IMR-90 (cell line): ENCODE results near the gene UGGT1. TPM values are rescaled to one million over a fixed set of nuclear protein-coding genes. Genes with fewer than 3 reads are reported as not detected.

Experiments used
- ATAC-seq: fragments of 200-7000 bp; cut with Tn5 transposase; 2 replicates; pipeline ENCODE4 v1.9.1; 2020; ENCODE audit warnings: low read depth, mild to moderate bottlenecking, moderate library complexity
- BruUV-seq: library from RNA; stranded (reverse); fragments of 400-500 nt; replicated peaks from 2 replicates; lab custom pipeline; 2021; lab: Mats Ljungman, UMichigan
- CTCF ChIA-PET: fragments of 300-600 bp; formaldehyde crosslinking; extraction: SDS; loops from one replicate; lab custom pipeline; 2021; ENCODE audit warnings: antibody characterized with exemption; lab: Yijun Ruan, JAX
- POLR2A ChIA-PET: fragments of 300-600 bp; sonication (Branson Sonifier 250); formaldehyde crosslinking; loops from one replicate; lab custom pipeline; 2022; ENCODE audit warnings: antibody characterized with exemption; ENCODE audit not compliant: unreplicated experiment; lab: Charles Lee
- DNase-seq: peaks from one replicate; pipeline ENCODE4 v3.0.0; 2013
- H2AFZ ChIP-seq: replicated peaks from 2 replicates; pipeline ENCODE3; 2013; ENCODE audit warnings: low read length, mild to moderate bottlenecking; ENCODE audit not compliant: poor library complexity
- H2AK5ac ChIP-seq: 2 replicates; pipeline ENCODE4 v1.6.1; 2013; ENCODE audit warnings: low read depth, low read length, inconsistent platforms
- H2AK9ac ChIP-seq: replicated peaks from 2 replicates; pipeline ENCODE3; 2013; ENCODE audit warnings: mild to moderate bottlenecking, low read depth, low read length, moderate library complexity; ENCODE audit not compliant: poor library complexity
- H2BK120ac ChIP-seq: 2 replicates; pipeline ENCODE4 v1.6.1; 2013; ENCODE audit warnings: low read depth, low read length, inconsistent platforms
- H2BK15ac ChIP-seq: 3 replicates; pipeline ENCODE4 v1.6.1; 2013; ENCODE audit warnings: low read depth, low read length, inconsistent platforms
- H2BK20ac ChIP-seq: 2 replicates; pipeline ENCODE4 v1.6.1; 2013; ENCODE audit warnings: low read depth, mild to moderate bottlenecking, inconsistent platforms, low read length, moderate library complexity
- H2BK5ac ChIP-seq: 2 replicates; pipeline ENCODE4 v1.6.1; 2013; ENCODE audit warnings: mild to moderate bottlenecking, low read depth, low read length, inconsistent platforms; ENCODE audit not compliant: poor library complexity, severe bottlenecking
- H3K14ac ChIP-seq: replicated peaks from 2 replicates; pipeline ENCODE4 v1.6.1; 2013; ENCODE audit warnings: low read depth, low read length, inconsistent platforms
- H3K18ac ChIP-seq: 2 replicates; pipeline ENCODE4 v1.6.1; 2013; ENCODE audit warnings: low read depth, low read length, control low read depth
- H3K23ac ChIP-seq: 2 replicates; pipeline ENCODE4 v1.6.1; 2013; ENCODE audit warnings: low read depth, low read length, inconsistent platforms
- H3K27ac ChIP-seq: 2 replicates; pipeline ENCODE4 v1.5.1; 2013; ENCODE audit warnings: mild to moderate bottlenecking, control low read depth, low read length; ENCODE audit not compliant: insufficient read depth
- H3K27me3 ChIP-seq: 2 replicates; pipeline ENCODE4 v1.6.1; 2013; ENCODE audit warnings: low read length; ENCODE audit not compliant: control insufficient read depth, insufficient read depth
- H3K36me3 ChIP-seq: 2 replicates; pipeline ENCODE4 v1.6.1; 2013; ENCODE audit warnings: low read length, mixed read lengths; ENCODE audit not compliant: control insufficient read depth, insufficient read depth
- H3K4ac ChIP-seq: 2 replicates; pipeline ENCODE4 v1.6.1; 2013; ENCODE audit warnings: low read depth, low read length, inconsistent platforms
- H3K4me1 ChIP-seq: 2 replicates; pipeline ENCODE4 v1.6.1; 2013; ENCODE audit warnings: low read length, mixed read lengths; ENCODE audit not compliant: control insufficient read depth, insufficient read depth
- H3K4me2 ChIP-seq: 2 replicates; pipeline ENCODE4 v1.6.1; 2013; ENCODE audit warnings: low read depth, mild to moderate bottlenecking, control low read depth, low read length, moderate library complexity
- H3K4me3 ChIP-seq: 2 replicates; pipeline ENCODE4 v1.5.1; 2013; ENCODE audit warnings: low read depth, mild to moderate bottlenecking, control low read depth, low read length, moderate library complexity; ENCODE audit not compliant: insufficient read depth
- H3K56ac ChIP-seq: 2 replicates; pipeline ENCODE4 v1.6.1; 2013; ENCODE audit warnings: low read length, inconsistent platforms; ENCODE audit not compliant: insufficient read depth; ENCODE audit errors: extremely low read depth
- H3K79me1 ChIP-seq, 2 experiments: 2 replicates each; pipeline ENCODE4 v1.6.1; 2013; ENCODE audit warnings: low read length in 2 of 2, inconsistent platforms in 1 of 2, low read depth in 1 of 2
- H3K9ac ChIP-seq: 2 replicates; pipeline ENCODE4 v1.6.1; 2013; ENCODE audit warnings: low read depth, low read length, control low read depth
- H3K9me1 ChIP-seq: 2 replicates; pipeline ENCODE4 v1.6.1; 2013; ENCODE audit warnings: low read length, inconsistent platforms; ENCODE audit not compliant: insufficient read depth
- H3K9me3 ChIP-seq: 2 replicates; pipeline ENCODE4 v1.6.1; 2013; ENCODE audit warnings: low read length; ENCODE audit not compliant: control insufficient read depth, insufficient read depth
- H4K20me1 ChIP-seq: 2 replicates; pipeline ENCODE4 v1.6.1; 2013; ENCODE audit warnings: low read length, inconsistent platforms; ENCODE audit not compliant: insufficient read depth
- H4K5ac ChIP-seq: 2 replicates; pipeline ENCODE4 v1.6.1; 2013; ENCODE audit warnings: mild to moderate bottlenecking, low read depth, low read length, control low read depth
- H4K8ac ChIP-seq, 2 experiments: 2 replicates each; pipeline ENCODE4 v1.6.1; 2013; ENCODE audit warnings: low read depth in 2 of 2, low read length in 2 of 2, control low read depth in 1 of 2, inconsistent platforms in 1 of 2
- H4K91ac ChIP-seq: 2 replicates; pipeline ENCODE4 v1.6.1; 2013; ENCODE audit warnings: low read depth, low read length, inconsistent platforms; ENCODE audit not compliant: insufficient read depth
- BHLHE40 ChIP-seq: fragments of 150-350 bp; IDR thresholded peaks from 2 replicates; pipeline ENCODE4 v1.6.1; 2016; ENCODE audit warnings: mild to moderate bottlenecking, low read depth, low read length
- CEBPB ChIP-seq: IDR thresholded peaks from 2 replicates; pipeline ENCODE4 v1.6.1; 2012; ENCODE audit warnings: low read depth, low read length, improper control_type of control experiment
- CHD1 ChIP-seq: IDR thresholded peaks from 2 replicates; pipeline ENCODE4 v1.6.1; 2012; ENCODE audit warnings: low read depth, low read length, improper control_type of control experiment
- CTCF ChIP-seq: conservative IDR thresholded peaks from 2 replicates; pipeline ENCODE4 v1.5.1; 2012; ENCODE audit warnings: mild to moderate bottlenecking, low read depth, low read length, improper control_type of control experiment
- ELK1 ChIP-seq: fragments of 150-350 bp; IDR thresholded peaks from 2 replicates; pipeline ENCODE4 v1.6.1; 2016; ENCODE audit warnings: low read depth, mild to moderate bottlenecking, low read length, moderate library complexity, borderline replicate concordance
- MAFK ChIP-seq: IDR thresholded peaks from 2 replicates; pipeline ENCODE4 v1.6.1; 2012; ENCODE audit warnings: low read depth, low read length, improper control_type of control experiment
- MXI1 ChIP-seq: IDR thresholded peaks from 2 replicates; pipeline ENCODE4 v1.6.1; 2012; ENCODE audit warnings: low read depth, mild to moderate bottlenecking, low read length, moderate library complexity, borderline replicate concordance
- POLR2A ChIP-seq: IDR thresholded peaks from 2 replicates; pipeline ENCODE4 v1.6.1; 2012; ENCODE audit warnings: mild to moderate bottlenecking, low read depth, low read length
- RFX5 ChIP-seq: IDR thresholded peaks from 2 replicates; pipeline ENCODE4 v1.8.0; 2012; ENCODE audit warnings: low read depth, mild to moderate bottlenecking, low read length, moderate library complexity
- SMC3 ChIP-seq: fragments of 150-350 bp; IDR thresholded peaks from 2 replicates; pipeline ENCODE4 v1.6.1; 2016; ENCODE audit warnings: low read depth, mild to moderate bottlenecking, antibody characterized with exemption, low read length, moderate library complexity
- WGBS, 2 experiments: methylation state at CpG; one replicate each; pipeline versions ENCODE4 v1.1.5 to v1.1.7; 2013; ENCODE audit warnings: missing lambda C conversion rate in 2 of 2; ENCODE audit not compliant: insufficient read length in 1 of 2; ENCODE audit errors: extremely low coverage in 2 of 2; 5-methylcytosine and 5-hydroxymethylcytosine counted together
- dilution Hi-C: fragments of 300-500 bp; cut with HindIII; formaldehyde crosslinking; loops from one replicate; pipeline ENCODE4 v1.14.3; 2018; ENCODE audit warnings: low sequenced_read_pairs; ENCODE audit not compliant: unreplicated experiment
- in situ Hi-C: fragments of 300-500 bp; cut with MboI; formaldehyde crosslinking; loops from 3 replicates; pipeline ENCODE4 v1.14.3; 2019; ENCODE audit warnings: low sequenced_read_pairs, inconsistent platforms, mixed read lengths
- intact Hi-C: fragments of 100-400 bp; cut with micrococcal nuclease; formaldehyde crosslinking; loops from 2 replicates; pipeline ENCODE4 v1.10.0; 2022
- polyA plus RNA-seq, 3 experiments: library from polyadenylated mRNA; depleted of rRNA; stranded (reverse); fragments of >200 nt; gene quantifications; 2 replicates each; pipeline ENCODE4 v1.2.3, GENCODE V29; 2012; ENCODE audit warnings: low replicate concordance in 1 of 3
- total RNA-seq: library from RNA; depleted of rRNA; stranded (reverse); fragments of >200 nt; gene quantifications from 2 replicates; pipeline ENCODE4 v1.2.3, GENCODE V29; 2012

The UGGT1 gene
- total and polyA plus RNA-seq, 2 of the 4 experiments (the other 2 are of a cell fraction), result 26.1 to 71.3 TPM

GRCh38 chr2:128214251-128214650, 123.3 kb downstream of the UGGT1 start:
- Histone ChIP-seq H3K9ac (no peak overlapping the region), H3K56ac (no peak overlapping the region), H3K4me2 (no peak overlapping the region), H3K79me1 (no peaks in the 10 kb centered on the region), H3K9me1 (no peaks in the 10 kb centered on the region), H3K4me3 (no peak overlapping the region), H3K27me3 (peaks cover 2% of the 10 kb centered on the region; the same call in 1 of the 2 replicates), H2BK20ac (no peak overlapping the region), H3K9me3 (peaks cover 3% of the 10 kb centered on the region; the same call in 1 of the 2 replicates), H2BK120ac (no peak overlapping the region), H3K36me3 (no peaks in the 10 kb centered on the region), H3K27ac (no peak overlapping the region), H4K5ac (no peak overlapping the region), H4K8ac (no peak overlapping the region), H3K23ac (no peak overlapping the region), H2AFZ (no peak overlapping the region), H2BK15ac (no peak overlapping the region), H3K4ac (no peak overlapping the region), H4K91ac (no peak overlapping the region), H3K14ac (no peak overlapping the region), H3K18ac (no peak overlapping the region), H2AK9ac (no peak overlapping the region), H3K4me1 (no peaks in the 10 kb centered on the region), H2BK5ac (no peak overlapping the region), H2AK5ac (no peak overlapping the region), H4K20me1 (no peaks in the 10 kb centered on the region)
- ChIA-PET CTCF (no interaction called here), POLR2A (no interaction called here)
- TF ChIP-seq RFX5, result no peak
- TF ChIP-seq CHD1, result no peak
- no peak for TF ChIP-seq POLR2A
- TF ChIP-seq BHLHE40, result no peak
- no peak for TF ChIP-seq MAFK
- no peak for TF ChIP-seq CTCF
- TF ChIP-seq ELK1, result no peak
- TF ChIP-seq SMC3, result no peak
- TF ChIP-seq CEBPB, result no peak
- TF ChIP-seq MXI1, result no peak
- WGBS, 2 experiments, result 75% methylated on average over 4 of the region's 14 CpGs; no CpG with 5 or more reads in 1 of the 2 experiments
- ATAC-seq, result no peak
- no peak for DNase-seq
- dilution Hi-C loops, result no loop called here
- no TSS peak for BruUV-seq
- in situ Hi-C loops, result no loop called here
- intact Hi-C loops, result no loop called here
